HUES48 (cell line): ENCODE measurements around the gene CKAP5.

Source experiments
- H3K27ac ChIP-seq: one replicate; pipeline ENCODE4 v1.7.0; 2013; ENCODE audit warnings: low read depth, low read length, inconsistent platforms
- H3K27me3 ChIP-seq: 2 replicates; pipeline ENCODE4 v1.6.1; 2013; ENCODE audit warnings: mild to moderate bottlenecking, low read length; ENCODE audit not compliant: control insufficient read depth, insufficient read depth
- H3K36me3 ChIP-seq: 2 replicates; pipeline ENCODE4 v1.6.1; 2013; ENCODE audit warnings: low read length; ENCODE audit not compliant: control insufficient read depth, insufficient read depth
- H3K4me1 ChIP-seq: 2 replicates; pipeline ENCODE4 v1.6.1; 2013; ENCODE audit warnings: mild to moderate bottlenecking, low read length; ENCODE audit not compliant: control insufficient read depth, insufficient read depth
- H3K4me3 ChIP-seq: 2 replicates; pipeline ENCODE4 v1.5.1; 2013; ENCODE audit warnings: mild to moderate bottlenecking, low read depth, low read length
- H3K9ac ChIP-seq: 2 replicates; pipeline ENCODE4 v1.6.1; 2013; ENCODE audit warnings: mild to moderate bottlenecking, low read depth, low read length, moderate library complexity
- H3K9me3 ChIP-seq: 2 replicates; pipeline ENCODE4 v1.6.1; 2013; ENCODE audit warnings: low read length; ENCODE audit not compliant: control insufficient read depth, insufficient read depth

CKAP5 gene

GRCh38 chr11:46698597-46698996 is 147.5 kb downstream of the CKAP5 start:
- Histone ChIP-seq H3K27me3 (no peaks in the 10 kb centered on the region), H3K27ac (no peak overlapping the region), H3K4me3 (no peak overlapping the region), H3K9ac (no peak overlapping the region), H3K4me1 (no peaks in the 10 kb centered on the region), H3K36me3 (peaks cover 33% of the 10 kb centered on the region), H3K9me3 (no peaks in the 10 kb centered on the region)

GRCh38 chr11:46697723-46698122 is 148.4 kb downstream of the CKAP5 start:
- H3K9me3 ChIP-seq: no peaks in the 10 kb centered on the region
- no peak overlapping the region for H3K4me3 ChIP-seq
- H3K4me1 ChIP-seq: no peaks in the 10 kb centered on the region
- H3K27me3 ChIP-seq: no peaks in the 10 kb centered on the region
- peaks cover 28% of the 10 kb centered on the region for H3K36me3 ChIP-seq
- H3K27ac ChIP-seq: no peak overlapping the region
- H3K9ac ChIP-seq: no peak overlapping the region

DNA sequence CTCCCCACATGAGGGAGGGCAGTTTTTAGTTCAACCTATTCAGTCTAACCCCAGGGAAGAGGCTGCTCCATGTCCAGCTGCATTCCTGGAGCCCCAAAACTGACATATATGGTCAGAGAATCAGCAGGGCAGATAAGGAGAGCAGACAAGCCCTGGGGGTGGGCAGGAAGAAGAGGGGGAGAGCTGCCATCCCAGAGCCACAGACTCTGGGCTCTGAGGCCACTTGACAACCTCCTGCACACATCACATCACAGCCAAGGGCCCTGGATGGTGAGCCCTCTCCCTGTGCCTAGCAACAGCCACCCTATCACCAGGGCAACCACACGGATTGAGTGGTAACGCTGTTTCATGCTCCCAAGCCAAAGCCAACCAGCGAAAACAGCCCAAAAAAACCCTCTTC is 148.8 kb downstream of the CKAP5 start:
- no peak overlapping the region for H3K27ac ChIP-seq
- H3K4me3 ChIP-seq: no peak overlapping the region
- no peak overlapping the region for H3K9ac ChIP-seq
- peaks cover 23% of the 10 kb centered on the region for H3K36me3 ChIP-seq
- H3K9me3 ChIP-seq: no peaks in the 10 kb centered on the region
- no peaks in the 10 kb centered on the region for H3K4me1 ChIP-seq
- H3K27me3 ChIP-seq: no peaks in the 10 kb centered on the region

DNA sequence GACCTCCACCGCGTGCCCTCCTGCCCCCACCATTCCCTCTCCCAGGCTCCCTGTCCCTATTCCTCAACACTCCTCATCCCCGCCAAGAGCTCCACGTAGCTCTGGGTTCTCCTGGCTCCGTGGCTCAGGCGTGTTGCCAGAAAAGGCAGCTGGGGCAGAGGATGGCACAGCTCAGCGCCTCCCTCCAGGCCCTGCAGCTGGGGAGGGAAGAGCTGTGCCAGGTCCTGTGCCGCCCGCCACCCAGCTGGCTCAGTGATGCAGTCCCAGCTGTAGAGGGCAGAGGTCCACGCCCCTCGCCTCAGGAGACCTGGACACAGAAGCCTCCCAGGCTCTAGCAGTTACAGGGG is 149.9 kb downstream of the CKAP5 start:
- H3K9ac ChIP-seq: no peak overlapping the region
- no peaks in the 10 kb centered on the region for H3K9me3 ChIP-seq
- no peak overlapping the region for H3K4me3 ChIP-seq
- H3K27me3 ChIP-seq: no peaks in the 10 kb centered on the region
- no peaks in the 10 kb centered on the region for H3K4me1 ChIP-seq
- no peak overlapping the region for H3K27ac ChIP-seq
- peaks cover 22% of the 10 kb centered on the region for H3K36me3 ChIP-seq

GRCh38 chr11:46695345-46696211 is 150.5 kb downstream of the CKAP5 start:
- Histone ChIP-seq H3K9ac (no peak overlapping the region), H3K36me3 (peaks cover 22% of the 10 kb centered on the region), H3K4me1 (no peaks in the 10 kb centered on the region), H3K27ac (no peak overlapping the region), H3K27me3 (no peaks in the 10 kb centered on the region), H3K4me3 (no peak overlapping the region), H3K9me3 (no peaks in the 10 kb centered on the region)

DNA sequence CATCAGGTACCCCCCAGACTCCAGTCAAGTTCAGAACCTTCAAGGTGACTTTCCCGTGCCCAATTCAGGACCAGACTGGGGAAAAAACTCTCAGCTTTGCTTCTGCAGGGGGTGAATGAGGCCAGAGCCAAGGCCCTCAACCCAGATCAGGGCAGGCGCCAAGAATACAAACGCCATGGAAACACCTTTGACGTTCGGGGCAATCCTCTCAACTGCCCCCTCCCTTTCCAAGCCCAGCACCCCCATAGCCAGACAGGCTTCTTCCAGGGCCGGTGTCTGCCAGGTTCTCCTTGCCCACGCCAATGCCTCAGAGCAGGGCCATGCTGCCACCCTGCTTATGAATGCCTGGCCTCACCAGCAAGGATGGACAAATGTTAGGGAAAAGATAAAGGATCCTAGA is 151.5 kb downstream of the CKAP5 start:
- Histone ChIP-seq H3K9ac (no peak overlapping the region), H3K9me3 (no peaks in the 10 kb centered on the region), H3K27ac (no peak overlapping the region), H3K4me1 (no peaks in the 10 kb centered on the region), H3K27me3 (no peaks in the 10 kb centered on the region), H3K36me3 (peaks cover 22% of the 10 kb centered on the region), H3K4me3 (no peak overlapping the region)

- H3K9ac ChIP-seq: no peak overlapping the region
- H3K27ac ChIP-seq: no peak overlapping the region
- H3K4me3 ChIP-seq: no peak overlapping the region
- H3K4me1 ChIP-seq: no peaks in the 10 kb centered on the region
- H3K27me3 ChIP-seq: no peaks in the 10 kb centered on the region
- peaks cover 22% of the 10 kb centered on the region for H3K36me3 ChIP-seq
- no peaks in the 10 kb centered on the region for H3K9me3 ChIP-seq
These were observed 152.0 kb downstream of the CKAP5 start for GRCh38 chr11:46694072-46694471.

DNA sequence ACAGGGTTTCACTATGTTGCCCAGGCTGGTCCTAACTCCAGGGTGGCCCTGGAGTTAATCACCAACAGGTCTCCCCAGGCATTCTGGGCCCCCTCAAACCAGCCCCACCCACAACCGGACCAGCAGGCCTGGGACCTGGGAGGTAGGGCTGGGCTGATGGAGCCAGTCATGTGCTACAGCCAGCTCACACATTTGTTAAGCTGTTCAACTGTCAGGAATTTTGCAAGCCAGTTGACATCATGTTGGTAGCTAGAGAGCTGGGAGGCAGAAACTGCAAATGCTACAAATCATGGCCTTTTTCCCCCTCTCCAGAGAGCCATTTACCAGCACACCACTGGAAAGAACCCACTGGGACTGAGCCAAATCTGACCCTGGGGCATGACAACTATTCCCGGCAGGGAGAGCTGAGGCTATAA is 152.5 kb downstream of the CKAP5 start:
- H3K9ac ChIP-seq: no peak overlapping the region
- peaks cover 22% of the 10 kb centered on the region for H3K36me3 ChIP-seq
- no peak overlapping the region for H3K27ac ChIP-seq
- no peaks in the 10 kb centered on the region for H3K4me1 ChIP-seq
- no peaks in the 10 kb centered on the region for H3K9me3 ChIP-seq
- no peak overlapping the region for H3K4me3 ChIP-seq
- H3K27me3 ChIP-seq: no peaks in the 10 kb centered on the region
